GM23338 (cell line): ENCODE measurements around the gene NCKIPSD. TPM values are rescaled to one million over a fixed set of nuclear protein-coding genes. Genes with fewer than 3 reads are reported as not detected.
"Not testable (repeated sequence)": the region's sequence is repeated elsewhere in the genome, so short reads cannot be mapped to it uniquely, and the experiment has no call there.

Source experiments
- ATAC-seq: fragments of 200-7000 bp; cut with Tn5 transposase; 3 replicates; pipeline ENCODE4 v1.9.1; 2020
- DNase-seq: peaks from one replicate; pipeline ENCODE4 v3.0.0-alpha.2; 2015; ENCODE audit warnings: low spot score
- H2AFZ ChIP-seq: fragments of 200-600 bp; sonication (generic); 2 replicates; pipeline ENCODE4 v1.8.0; 2016; ENCODE audit warnings: antibody characterized with exemption, mild to moderate bottlenecking, moderate library complexity
- H3F3A ChIP-seq: fragments of 200-600 bp; sonication (generic); replicated peaks from 2 replicates; pipeline ENCODE4 v1.8.0; 2017; ENCODE audit warnings: antibody characterized with exemption, mixed run types, low read depth
- H3K27ac ChIP-seq: fragments of 200-600 bp; sonication (generic); 2 replicates; pipeline ENCODE4 v1.6.1; 2016; ENCODE audit warnings: low read depth
- H3K27me3 ChIP-seq: fragments of 200-600 bp; sonication (generic); 2 replicates; pipeline ENCODE4 v1.8.0; 2016; ENCODE audit warnings: mild to moderate bottlenecking, mixed run types, moderate library complexity; ENCODE audit not compliant: insufficient read depth
- H3K36me3 ChIP-seq: fragments of 200-600 bp; sonication (generic); 2 replicates; pipeline ENCODE4 v1.8.0; 2016; ENCODE audit warnings: mild to moderate bottlenecking; ENCODE audit not compliant: insufficient read depth
- H3K4me1 ChIP-seq: fragments of 200-600 bp; sonication (generic); 2 replicates; pipeline ENCODE4 v1.8.0; 2016; ENCODE audit warnings: mild to moderate bottlenecking, moderate library complexity; ENCODE audit not compliant: insufficient read depth
- H3K4me2 ChIP-seq: fragments of 200-600 bp; sonication (generic); 2 replicates; pipeline ENCODE4 v1.7.1; 2017; ENCODE audit warnings: mixed run types
- H3K4me3 ChIP-seq: fragments of 200-600 bp; sonication (generic); 2 replicates; pipeline ENCODE4 v1.6.1; 2016; ENCODE audit warnings: mixed run types
- H3K79me2 ChIP-seq: fragments of 200-600 bp; sonication (generic); replicated peaks from 2 replicates; pipeline ENCODE4 v1.8.0; 2017; ENCODE audit warnings: mild to moderate bottlenecking; ENCODE audit not compliant: insufficient read depth
- H3K9me2 ChIP-seq: fragments of 200-600 bp; sonication (generic); 2 replicates; pipeline ENCODE4 v1.8.0; 2017; ENCODE audit not compliant: insufficient read depth
- H4K20me1 ChIP-seq: fragments of 200-600 bp; sonication (generic); replicated peaks from 2 replicates; pipeline ENCODE4 v1.8.0; 2017; ENCODE audit warnings: mild to moderate bottlenecking; ENCODE audit not compliant: insufficient read depth
- H3K27ac Mint-ChIP-seq: 2 replicates; pipeline ENCODE4 v1.8.0; 2020; ENCODE audit warnings: inconsistent platforms, mild to moderate bottlenecking, moderate library complexity, mixed read lengths
- H3K27me3 Mint-ChIP-seq: 3 replicates; pipeline ENCODE4 v1.8.0; 2022; ENCODE audit warnings: low read depth, mild to moderate bottlenecking, moderate library complexity, mixed read lengths, inconsistent platforms; ENCODE audit not compliant: insufficient read depth, poor library complexity
- H3K36me3 Mint-ChIP-seq: 3 replicates; pipeline ENCODE4 v1.8.0; 2021; ENCODE audit warnings: low read depth, mild to moderate bottlenecking, inconsistent platforms, moderate library complexity, mixed read lengths
- H3K4me1 Mint-ChIP-seq: 3 replicates; pipeline ENCODE4 v1.8.0; 2020; ENCODE audit warnings: mild to moderate bottlenecking, inconsistent platforms, mixed read lengths
- H3K4me3 Mint-ChIP-seq: 3 replicates; pipeline ENCODE4 v1.8.0; 2021; ENCODE audit warnings: moderate library complexity, mild to moderate bottlenecking, inconsistent platforms, mixed read lengths
- H3K9me3 Mint-ChIP-seq: 3 replicates; pipeline ENCODE4 v1.8.0; 2020; ENCODE audit warnings: moderate library complexity, mild to moderate bottlenecking, inconsistent platforms, mixed read lengths
- CREB1 ChIP-seq: fragments of 250-450 bp; sonication (Bioruptor Pico); IDR thresholded peaks from 2 replicates; pipeline ENCODE4 v1.5.0; 2020; ENCODE audit warnings: low read depth, mild to moderate bottlenecking, moderate library complexity
- EZH2 ChIP-seq: fragments of 200-600 bp; sonication (generic); IDR thresholded peaks from one replicate; pipeline ENCODE4 v1.8.0; 2017; ENCODE audit warnings: antibody characterized with exemption, mild to moderate bottlenecking, low read depth; ENCODE audit not compliant: unreplicated experiment
- JUNB ChIP-seq: IDR thresholded peaks from one replicate; pipeline ENCODE4 v1.6.1; 2016; ENCODE audit warnings: antibody characterized with exemption; ENCODE audit not compliant: unreplicated experiment
- STAT1 ChIP-seq: IDR thresholded peaks from one replicate; pipeline ENCODE4 v1.6.1; 2016; ENCODE audit warnings: antibody characterized with exemption; ENCODE audit not compliant: unreplicated experiment
- ZNF114 ChIP-seq: fragments of 250-450 bp; sonication (Bioruptor Pico); IDR thresholded peaks from 2 replicates; pipeline ENCODE4 v1.5.0; 2020; ENCODE audit warnings: mild to moderate bottlenecking, moderate library complexity
- polyA plus RNA-seq: library from polyadenylated mRNA; unstranded; fragments of >200 nt; fragmentation: Nextera tagmentation; extraction: Ambion mirVana; gene quantifications from 2 replicates; pipeline ENCODE4 v1.2.1, GENCODE V29; 2016
- total RNA-seq: library from RNA; depleted of rRNA; stranded (reverse); fragments of >200 nt; shearing (Covaris generic); gene quantifications from 2 replicates; pipeline ENCODE4 v1.2.3, GENCODE V29; 2014
- TF ChIP-seq, protein P1 (sequence below): IDR thresholded peaks from 2 replicates; pipeline ENCODE4 v1.6.1; 2016; ENCODE audit warnings: antibody characterized with exemption

Gene NCKIPSD
- total and polyA plus RNA-seq, 2 experiments from 2014 or later, result 15.1 to 45.1 TPM

DNA sequence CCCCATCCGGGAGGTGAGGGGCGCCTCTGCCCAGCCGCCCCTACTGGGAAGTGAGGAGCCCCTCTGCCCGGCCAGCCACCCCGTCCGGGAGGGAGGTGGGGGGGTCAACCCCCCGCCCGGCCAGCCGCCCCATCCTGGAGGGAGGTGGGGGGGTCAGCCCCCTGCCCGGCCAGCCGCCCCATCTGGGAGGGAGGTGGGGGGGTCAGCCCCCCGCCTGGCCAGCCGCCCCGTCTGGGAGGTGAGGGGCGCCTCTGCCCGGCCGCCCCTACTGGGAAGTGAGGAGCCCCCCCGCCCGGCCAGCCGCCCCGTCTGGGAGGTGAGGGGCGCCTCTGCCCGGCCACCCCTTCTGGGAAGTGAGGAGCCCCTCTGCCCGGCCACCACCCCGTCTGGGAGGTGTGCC, 48.8 kb upstream of the NCKIPSD start:
- H3K36me3 Mint-ChIP-seq, H3K27ac Mint-ChIP-seq, H3K27ac ChIP-seq, H3K4me3 ChIP-seq, H3K4me2 ChIP-seq, H3K79me2 ChIP-seq, H2AFZ ChIP-seq, H3K4me1 ChIP-seq, H3K9me2 ChIP-seq, H3K36me3 ChIP-seq, H3K4me1 Mint-ChIP-seq, H3F3A ChIP-seq, ATAC-seq, H3K27me3 Mint-ChIP-seq, H3K4me3 Mint-ChIP-seq, H3K27me3 ChIP-seq, H4K20me1 ChIP-seq, DNase-seq: not testable (repeated sequence)
- peaks cover 22% of the 10 kb centered on the region for H3K9me3 Mint-ChIP-seq

GRCh38 chr3:48733752-48734518, 48.2 kb upstream of the NCKIPSD start:
- not testable (repeated sequence) for H3K27ac Mint-ChIP-seq, DNase-seq, H3K36me3 Mint-ChIP-seq, H2AFZ ChIP-seq, H3K9me2 ChIP-seq, H3K27ac ChIP-seq, H4K20me1 ChIP-seq, H3K4me3 ChIP-seq, H3K27me3 Mint-ChIP-seq, H3K79me2 ChIP-seq, H3K36me3 ChIP-seq, H3K4me3 Mint-ChIP-seq, H3K4me1 ChIP-seq, ATAC-seq, H3K27me3 ChIP-seq, H3K4me2 ChIP-seq, H3F3A ChIP-seq, H3K4me1 Mint-ChIP-seq
- peaks cover 22% of the 10 kb centered on the region for H3K9me3 Mint-ChIP-seq

- Histone ChIP-seq H3K9me2 (no peaks in the 10 kb centered on the region), H2AFZ (no peak overlapping the region), H3F3A (no peaks in the 10 kb centered on the region), H3K4me3 (no peak overlapping the region), H3K27me3 (no peaks in the 10 kb centered on the region), H3K36me3 (no peaks in the 10 kb centered on the region), H3K27ac (no peak overlapping the region), H3K4me2 (no peak overlapping the region), H3K4me1 (no peaks in the 10 kb centered on the region), H4K20me1 (no peaks in the 10 kb centered on the region), H3K79me2 (no peaks in the 10 kb centered on the region)
- no peak for DNase-seq
- Mint-ChIP-seq H3K9me3 (peaks cover 2% of the 10 kb centered on the region; the same call in 1 of the 3 replicates), H3K4me3 (no peak overlapping the region), H3K27ac (no peak overlapping the region), H3K36me3 (no peaks in the 10 kb centered on the region), H3K4me1 (no peaks in the 10 kb centered on the region), H3K27me3 (peaks cover 2% of the 10 kb centered on the region)
- ATAC-seq, result no peak
- no peak for TF ChIP-seq STAT1
- no peak for TF ChIP-seq CREB1 (CRISPR knock-in tag)
- no peak for TF ChIP-seq EZH2
- no peak for TF ChIP-seq ZNF114 (CRISPR knock-in tag)
- TF ChIP-seq, protein P1, sequence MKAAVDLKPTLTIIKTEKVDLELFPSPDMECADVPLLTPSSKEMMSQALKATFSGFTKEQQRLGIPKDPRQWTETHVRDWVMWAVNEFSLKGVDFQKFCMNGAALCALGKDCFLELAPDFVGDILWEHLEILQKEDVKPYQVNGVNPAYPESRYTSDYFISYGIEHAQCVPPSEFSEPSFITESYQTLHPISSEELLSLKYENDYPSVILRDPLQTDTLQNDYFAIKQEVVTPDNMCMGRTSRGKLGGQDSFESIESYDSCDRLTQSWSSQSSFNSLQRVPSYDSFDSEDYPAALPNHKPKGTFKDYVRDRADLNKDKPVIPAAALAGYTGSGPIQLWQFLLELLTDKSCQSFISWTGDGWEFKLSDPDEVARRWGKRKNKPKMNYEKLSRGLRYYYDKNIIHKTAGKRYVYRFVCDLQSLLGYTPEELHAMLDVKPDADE, result no peak
- no peak for TF ChIP-seq JUNB
These were observed 41.8 kb upstream of the NCKIPSD start for GRCh38 chr3:48727511-48727910.

DNA sequence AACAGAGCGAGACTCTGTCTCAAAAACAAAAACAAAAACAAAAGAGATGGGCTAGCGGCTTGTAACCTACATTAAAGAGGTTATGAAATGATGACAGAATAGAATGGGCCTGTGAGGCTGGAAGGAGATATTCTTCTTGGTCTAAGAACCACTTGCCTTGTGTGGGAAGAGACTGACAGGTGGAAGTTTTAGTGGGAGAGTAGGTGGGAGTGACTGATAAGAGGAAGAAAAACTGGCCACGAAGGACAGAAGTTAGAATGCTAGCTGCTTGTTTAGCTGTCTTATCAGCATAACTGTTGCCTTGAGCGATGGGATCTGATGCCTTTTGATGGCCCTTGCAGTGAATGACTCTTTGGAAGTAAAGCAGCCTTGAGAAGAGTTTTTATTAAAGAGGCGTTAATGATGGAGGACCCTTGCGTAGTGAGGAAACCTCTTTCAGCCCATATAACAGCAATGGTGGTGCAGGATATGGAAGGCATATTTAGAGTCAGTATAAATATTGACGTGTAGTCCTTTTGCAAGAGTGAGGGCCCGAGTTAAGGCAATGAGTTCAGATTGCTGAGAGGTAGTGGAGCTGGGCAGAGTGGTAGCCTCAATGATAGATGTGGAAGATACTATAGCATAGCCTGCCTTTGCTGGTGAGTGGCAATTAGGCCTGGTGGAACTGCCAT, 39.6 kb upstream of the NCKIPSD start:
- not testable (repeated sequence) for H3K4me3 Mint-ChIP-seq, H4K20me1 ChIP-seq, H3K9me2 ChIP-seq, H3K4me2 ChIP-seq, H3K36me3 Mint-ChIP-seq, H2AFZ ChIP-seq, H3K4me1 ChIP-seq, ATAC-seq, H3K36me3 ChIP-seq, H3K4me3 ChIP-seq, H3K4me1 Mint-ChIP-seq, H3K27ac ChIP-seq, H3F3A ChIP-seq, H3K9me3 Mint-ChIP-seq, H3K27me3 ChIP-seq, H3K79me2 ChIP-seq, DNase-seq, H3K27ac Mint-ChIP-seq, H3K27me3 Mint-ChIP-seq
